Adrenal gland (tissue), 5 donors: ENCODE data around the gene MSX2.

Experiments
- CTCF ChIP-seq, 6 experiments: fragments of 450-650 bp in 4 of 6; fragments of 200-600 bp in 2 of 6; sonication (generic) in 1 of 6; IDR thresholded peaks; 1 replicate in 5 of 6; 2 replicates in 1 of 6; pipeline versions ENCODE4 v1.5.1 to v1.8.0; 2016 to 2021; ENCODE audit warnings: antibody characterized with exemption in 6 of 6, mild to moderate bottlenecking in 2 of 6, moderate library complexity in 1 of 6
- POLR2A ChIP-seq, 2 donors: fragments of 450-650 bp; IDR thresholded peaks; one replicate each; pipeline ENCODE4 v1.6.1; 2017; ENCODE audit warnings: antibody characterized with exemption in 2 of 2, mild to moderate bottlenecking in 2 of 2, moderate library complexity in 1 of 2
- donor health status: DM: no; HTN: no; CAD: no.

GRCh38 chr5:174715804-174716203 lies 8.6 kb upstream of the MSX2 start:
- no peak for TF ChIP-seq CTCF (IDR thresholded peaks at IDR 0.05)
- TF ChIP-seq POLR2A (IDR thresholded peaks at IDR 0.05) = no peak
